Activated CD8-positive, alpha-beta memory T cell treated with anti-CD3 and anti-CD28 coated beads for 4 hours (primary cell): ENCODE data around the gene RBM20.

Source experiments
- DNase-seq, 2 donors: peaks; one replicate each; pipeline ENCODE4 v3.0.0-alpha.2; 2020; ENCODE audit warnings: low read depth in 2 of 2

The RBM20 gene

GRCh38 chr10:110735620-110736027, 91.5 kb downstream of the RBM20 start:
- no peak for DNase-seq

- no peak for DNase-seq
Observed at GRCh38 chr10:110737886-110738634, 93.9 kb downstream of the RBM20 start.

- no peak for DNase-seq
Observed at GRCh38 chr10:110739811-110740271, 95.7 kb downstream of the RBM20 start.

- no peak for DNase-seq
Observed at GRCh38 chr10:110742801-110743200, 98.7 kb downstream of the RBM20 start.

- no peak for DNase-seq
Observed at GRCh38 chr10:110744782-110745181, 100.6 kb downstream of the RBM20 start.

- peak in 1 of 2 donors; percentile 2 for DNase-seq
Observed at GRCh38 chr10:110746254-110746826, 102.2 kb downstream of the RBM20 start.

- DNase-seq = no peak
Observed at GRCh38 chr10:110746969-110747608, 103.0 kb downstream of the RBM20 start.

- DNase-seq = no peak
Observed at GRCh38 chr10:110747609-110748464, 103.7 kb downstream of the RBM20 start.

GRCh38 chr10:110748970-110749369, 104.8 kb downstream of the RBM20 start:
- no peak for DNase-seq

GRCh38 chr10:110750931-110751330, 106.8 kb downstream of the RBM20 start:
- DNase-seq = no peak

- no peak for DNase-seq
Observed at GRCh38 chr10:110751850-110752249, 107.7 kb downstream of the RBM20 start.

- no peak for DNase-seq
Observed at GRCh38 chr10:110753462-110753861, 109.3 kb downstream of the RBM20 start.

- no peak for DNase-seq
Observed at GRCh38 chr10:110754375-110755105, 110.4 kb downstream of the RBM20 start.

GRCh38 chr10:110755781-110756180, 111.6 kb downstream of the RBM20 start:
- no peak for DNase-seq

- no peak for DNase-seq
Observed at GRCh38 chr10:110756876-110757275, 112.7 kb downstream of the RBM20 start.

GRCh38 chr10:110757586-110757985, 113.5 kb downstream of the RBM20 start:
- DNase-seq = no peak

- no peak for DNase-seq
Observed at GRCh38 chr10:110758128-110758765, 114.1 kb downstream of the RBM20 start.

- no peak for DNase-seq
Observed at GRCh38 chr10:110758898-110759297, 114.8 kb downstream of the RBM20 start.

GRCh38 chr10:110759523-110759922, 115.4 kb downstream of the RBM20 start:
- DNase-seq = no peak

- DNase-seq = no peak
Observed at GRCh38 chr10:110762109-110762848, 118.1 kb downstream of the RBM20 start.
